ENCODE measurements around the gene USP31. TPM values are rescaled to one million over a fixed set of nuclear protein-coding genes. Genes with fewer than 3 reads are reported as not detected.
A peak's percentile ranks its signal among the peaks of the same experiment; 100 is the strongest.

Gene USP31
- total and polyA plus RNA-seq, 2 donors from 2014 or later, result 3.5 to 19.7 TPM

- TF ChIP-seq CTCF (IDR thresholded peaks at IDR 0.05; ENCODE audit: borderline replicate concordance, extremely low read depth, insufficient read depth), result no peak
Observed at GRCh38 chr16:23031508-23032098, 117.6 kb downstream of the USP31 start.

GRCh38 chr16:23029733-23030420 lies 119.4 kb downstream of the USP31 start:
- no peak overlapping the region for H3K9ac ChIP-seq (ENCODE audit: low read length in 3 of 3)
- no peak for DNase-seq
- TF ChIP-seq CTCF (IDR thresholded peaks at IDR 0.05; ENCODE audit: borderline replicate concordance, extremely low read depth, insufficient read depth), result no peak
- no peaks in the 10 kb centered on the region for H3K27me3 ChIP-seq (ENCODE audit: control insufficient read depth, insufficient read depth, low read length)
- no peak overlapping the region for H3K4me3 ChIP-seq (ENCODE audit: low read length in 3 of 3)
- FAIRE-seq, result no peak
- no peak overlapping the region for H3K27ac ChIP-seq (ENCODE audit: low read depth in 2 of 2, low read length in 2 of 2)
- H3K36me3 ChIP-seq (ENCODE audit: control insufficient read depth in 2 of 3, insufficient read depth in 3 of 3, low read length in 3 of 3), result no peaks in the 10 kb centered on the region
- intact Hi-C loops (cut with DNase I), result no loop called here
- H3K9me3 ChIP-seq (ENCODE audit: control insufficient read depth in 2 of 3, insufficient read depth in 1 of 3, low read length in 3 of 3), result peaks cover 0 to 9% (median 0%) of the 10 kb centered on the region in 3 donors
- no peaks in the 10 kb centered on the region for H3K4me1 ChIP-seq (ENCODE audit: control insufficient read depth in 2 of 3, insufficient read depth in 2 of 3, low read depth in 1 of 3, low read length in 3 of 3)

More at GRCh38 chr16:23031508-23032098, 117.6 kb downstream of the USP31 start:
- Histone ChIP-seq H3K27ac (ENCODE audit: low read depth in 2 of 2, low read length in 2 of 2) (no peak overlapping the region), H3K9ac (ENCODE audit: low read length in 3 of 3) (no peak overlapping the region), H3K4me3 (ENCODE audit: low read length in 3 of 3) (no peak overlapping the region), H3K27me3 (ENCODE audit: control insufficient read depth, insufficient read depth, low read length) (no peaks in the 10 kb centered on the region), H3K4me1 (ENCODE audit: control insufficient read depth in 2 of 3, insufficient read depth in 2 of 3, low read depth in 1 of 3, low read length in 3 of 3) (no peaks in the 10 kb centered on the region), H3K9me3 (ENCODE audit: control insufficient read depth in 2 of 3, insufficient read depth in 1 of 3, low read length in 3 of 3) (peaks cover 0 to 9% (median 0%) of the 10 kb centered on the region in 3 donors), H3K36me3 (ENCODE audit: control insufficient read depth in 2 of 3, insufficient read depth in 3 of 3, low read length in 3 of 3) (no peaks in the 10 kb centered on the region)
- DNase-seq (peak in 3 of 5 donors; percentile 32 to 62 (median 47)), FAIRE-seq (no peak)
- intact Hi-C loops (cut with DNase I), result no loop called here

GRCh38 chr16:23027386-23027785 lies 121.9 kb downstream of the USP31 start:
- TF ChIP-seq CTCF (IDR thresholded peaks at IDR 0.05; ENCODE audit: borderline replicate concordance, extremely low read depth, insufficient read depth), result no peak
- FAIRE-seq, result no peak

More at GRCh38 chr16:23027386-23027785, 121.9 kb downstream of the USP31 start:
- H3K36me3 ChIP-seq (ENCODE audit: control insufficient read depth in 2 of 3, insufficient read depth in 3 of 3, low read length in 3 of 3), result no peaks in the 10 kb centered on the region
- intact Hi-C loops (cut with DNase I), result no loop called here
- no peaks in the 10 kb centered on the region for H3K4me1 ChIP-seq (ENCODE audit: control insufficient read depth in 2 of 3, insufficient read depth in 2 of 3, low read depth in 1 of 3, low read length in 3 of 3)
- H3K27ac ChIP-seq (ENCODE audit: low read depth in 2 of 2, low read length in 2 of 2), result no peak overlapping the region
- DNase-seq, result no peak
- no peak overlapping the region for H3K9ac ChIP-seq (ENCODE audit: low read length in 3 of 3)
- no peaks in the 10 kb centered on the region for H3K9me3 ChIP-seq (ENCODE audit: control insufficient read depth in 2 of 3, insufficient read depth in 1 of 3, low read length in 3 of 3)
- no peaks in the 10 kb centered on the region for H3K27me3 ChIP-seq (ENCODE audit: control insufficient read depth, insufficient read depth, low read length)
- H3K4me3 ChIP-seq (ENCODE audit: low read length in 3 of 3), result no peak overlapping the region

Measured in kidney (tissue), 14 donors.